ENCODE data around the gene ITGA11.

GRCh38 chr15:68466876-68467275 lies 34.9 kb upstream of the ITGA11 start:
- TF ChIP-seq CTCF (IDR thresholded peaks at IDR 0.05) = no peak
- no peak for TF ChIP-seq POLR2AphosphoS5 (IDR thresholded peaks at IDR 0.05)
- no peak for TF ChIP-seq POLR2A (IDR thresholded peaks at IDR 0.05)
- no peak for TF ChIP-seq EP300 (IDR thresholded peaks at IDR 0.05)

Data from stomach (tissue), 4 donors.